Neural progenitor cell (in vitro differentiated cells): ENCODE measurements around the gene SMPD3. TPM values are rescaled to one million over a fixed set of nuclear protein-coding genes. Genes with fewer than 3 reads are reported as not detected.

Source experiments
- DNase-seq: peaks from one replicate; pipeline ENCODE4 v3.0.0-alpha.2; 2016; ENCODE audit warnings: low spot score
- H2AFZ ChIP-seq: fragments of 200-600 bp; sonication (generic); replicated peaks from 2 replicates; pipeline ENCODE4 v1.6.1; 2016; ENCODE audit warnings: antibody characterized with exemption
- H3F3A ChIP-seq: fragments of 200-600 bp; sonication (generic); 2 replicates; pipeline ENCODE4 v1.6.1; 2016; ENCODE audit warnings: antibody characterized with exemption, low read depth
- H3K27ac ChIP-seq: fragments of 200-600 bp; sonication (generic); 2 replicates; pipeline ENCODE4 v1.5.1; 2016; ENCODE audit warnings: mild to moderate bottlenecking
- H3K27me3 ChIP-seq: fragments of 200-600 bp; sonication (generic); 2 replicates; pipeline ENCODE4 v1.6.1; 2016; ENCODE audit warnings: mild to moderate bottlenecking, moderate library complexity
- H3K36me3 ChIP-seq: fragments of 200-600 bp; sonication (generic); 2 replicates; pipeline ENCODE4 v1.5.1; 2016
- H3K4me1 ChIP-seq: fragments of 200-600 bp; sonication (generic); 2 replicates; pipeline ENCODE4 v1.6.1; 2016; ENCODE audit warnings: mixed run types
- H3K4me2 ChIP-seq: fragments of 200-600 bp; sonication (generic); 2 replicates; pipeline ENCODE4 v1.6.1; 2016
- H3K4me3 ChIP-seq: fragments of 200-600 bp; sonication (generic); 2 replicates; pipeline ENCODE4 v1.5.1; 2016
- H3K79me2 ChIP-seq: fragments of 200-600 bp; sonication (generic); 2 replicates; pipeline ENCODE4 v1.6.1; 2016; ENCODE audit warnings: low read depth
- H3K9ac ChIP-seq: fragments of 200-600 bp; sonication (generic); 2 replicates; pipeline ENCODE4 v1.6.1; 2016
- H3K9me3 ChIP-seq: fragments of 200-600 bp; sonication (generic); 2 replicates; pipeline ENCODE4 v1.5.1; 2016; ENCODE audit warnings: low read depth
- H4K20me1 ChIP-seq: fragments of 200-600 bp; sonication (generic); 2 replicates; pipeline ENCODE4 v1.6.1; 2016; ENCODE audit warnings: low read depth
- H3K27ac Mint-ChIP-seq: 3 replicates; pipeline ENCODE4 v1.8.0; 2021; ENCODE audit warnings: mixed read lengths
- H3K27me3 Mint-ChIP-seq: 2 replicates; pipeline ENCODE4 v1.8.0; 2022; ENCODE audit warnings: low read depth, mild to moderate bottlenecking, inconsistent platforms, moderate library complexity, mixed read lengths; ENCODE audit not compliant: insufficient read depth
- H3K36me3 Mint-ChIP-seq: 3 replicates; pipeline ENCODE4 v1.8.0; 2021; ENCODE audit warnings: mixed read lengths
- H3K4me1 Mint-ChIP-seq: 3 replicates; pipeline ENCODE4 v1.8.0; 2021; ENCODE audit warnings: mixed read lengths
- H3K4me3 Mint-ChIP-seq: 3 replicates; pipeline ENCODE4 v1.8.0; 2021; ENCODE audit warnings: mild to moderate bottlenecking, moderate library complexity, mixed read lengths
- H3K9me3 Mint-ChIP-seq: 3 replicates; pipeline ENCODE4 v1.8.0; 2020; ENCODE audit warnings: mixed read lengths
- EZH2 ChIP-seq: fragments of 200-600 bp; sonication (generic); IDR thresholded peaks from 2 replicates; pipeline ENCODE4 v1.6.1; 2017; ENCODE audit warnings: antibody characterized with exemption, mild to moderate bottlenecking, moderate library complexity
- EZH2phosphoT487 ChIP-seq: fragments of 200-600 bp; sonication (generic); IDR thresholded peaks from 2 replicates; pipeline ENCODE4 v1.6.1; 2017; ENCODE audit warnings: antibody characterized with exemption
- total RNA-seq: library from RNA; depleted of rRNA; stranded (reverse); fragments of >200 nt; gene quantifications from 2 replicates; pipeline ENCODE4 v1.2.3, GENCODE V29; 2015; ENCODE audit warnings: low replicate concordance
- TF ChIP-seq, protein P1 (sequence below): fragments of 200-600 bp; sonication (generic); IDR thresholded peaks from 2 replicates; pipeline ENCODE4 v1.5.1; 2017; ENCODE audit warnings: antibody characterized with exemption, mild to moderate bottlenecking

The SMPD3 gene
- total RNA-seq, 1 donor from 2014 or later = not detected

DNA sequence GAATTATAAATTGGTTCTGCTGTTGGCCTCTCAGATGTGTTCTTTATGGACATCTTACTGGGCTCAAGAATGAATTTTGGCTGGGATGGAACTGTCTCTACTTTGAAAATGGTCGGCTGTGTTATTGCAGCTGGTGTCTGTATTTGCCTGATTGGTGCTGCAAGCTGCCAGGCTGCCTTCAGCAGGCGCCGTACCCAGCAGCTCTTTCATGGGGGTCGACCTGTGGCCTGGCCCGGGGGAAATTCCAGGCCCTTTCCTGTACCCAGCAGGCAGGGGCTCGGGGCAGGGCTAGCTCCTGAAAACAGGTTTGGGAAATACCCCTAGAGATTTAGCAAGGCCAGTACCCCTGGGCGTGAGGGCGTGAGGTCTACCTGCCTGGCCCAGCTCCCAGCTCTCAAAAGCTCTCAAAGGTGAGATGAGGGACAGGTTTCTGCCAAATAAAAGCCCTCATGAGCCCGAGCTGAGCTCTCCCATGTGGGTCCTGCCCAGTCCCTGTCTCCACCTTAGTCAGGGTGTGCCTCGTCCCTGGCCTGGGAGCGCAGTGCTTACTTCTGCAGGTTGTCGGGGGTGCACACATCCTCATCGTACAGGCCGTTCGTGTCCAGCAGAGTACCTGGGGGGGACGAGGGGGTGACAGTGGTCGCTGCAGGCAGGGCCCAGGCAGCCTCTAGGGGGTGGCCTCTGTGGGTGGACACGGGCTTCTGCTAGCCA, 85.2 kb downstream of the SMPD3 start:
- Mint-ChIP-seq H3K9me3 (no peaks in the 10 kb centered on the region), H3K27me3 (peaks cover 12% of the 10 kb centered on the region), H3K27ac (no peak overlapping the region), H3K4me1 (peaks cover 32% of the 10 kb centered on the region), H3K4me3 (no peak overlapping the region), H3K36me3 (peaks cover 4% of the 10 kb centered on the region)
- Histone ChIP-seq H4K20me1 (no peaks in the 10 kb centered on the region), H3K4me1 (peaks cover 20% of the 10 kb centered on the region), H3K36me3 (no peaks in the 10 kb centered on the region), H3K4me2 (no peak overlapping the region), H2AFZ (no peak overlapping the region), H3F3A (no peaks in the 10 kb centered on the region), H3K79me2 (no peaks in the 10 kb centered on the region), H3K9ac (no peak overlapping the region), H3K4me3 (no peak overlapping the region), H3K27me3 (no peaks in the 10 kb centered on the region), H3K27ac (no peak overlapping the region), H3K9me3 (no peaks in the 10 kb centered on the region)
- DNase-seq = no peak
- TF ChIP-seq, protein P1, sequence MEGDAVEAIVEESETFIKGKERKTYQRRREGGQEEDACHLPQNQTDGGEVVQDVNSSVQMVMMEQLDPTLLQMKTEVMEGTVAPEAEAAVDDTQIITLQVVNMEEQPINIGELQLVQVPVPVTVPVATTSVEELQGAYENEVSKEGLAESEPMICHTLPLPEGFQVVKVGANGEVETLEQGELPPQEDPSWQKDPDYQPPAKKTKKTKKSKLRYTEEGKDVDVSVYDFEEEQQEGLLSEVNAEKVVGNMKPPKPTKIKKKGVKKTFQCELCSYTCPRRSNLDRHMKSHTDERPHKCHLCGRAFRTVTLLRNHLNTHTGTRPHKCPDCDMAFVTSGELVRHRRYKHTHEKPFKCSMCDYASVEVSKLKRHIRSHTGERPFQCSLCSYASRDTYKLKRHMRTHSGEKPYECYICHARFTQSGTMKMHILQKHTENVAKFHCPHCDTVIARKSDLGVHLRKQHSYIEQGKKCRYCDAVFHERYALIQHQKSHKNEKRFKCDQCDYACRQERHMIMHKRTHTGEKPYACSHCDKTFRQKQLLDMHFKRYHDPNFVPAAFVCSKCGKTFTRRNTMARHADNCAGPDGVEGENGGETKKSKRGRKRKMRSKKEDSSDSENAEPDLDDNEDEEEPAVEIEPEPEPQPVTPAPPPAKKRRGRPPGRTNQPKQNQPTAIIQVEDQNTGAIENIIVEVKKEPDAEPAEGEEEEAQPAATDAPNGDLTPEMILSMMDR = no peak
- no peak for TF ChIP-seq EZH2
- no peak for TF ChIP-seq EZH2phosphoT487

DNA sequence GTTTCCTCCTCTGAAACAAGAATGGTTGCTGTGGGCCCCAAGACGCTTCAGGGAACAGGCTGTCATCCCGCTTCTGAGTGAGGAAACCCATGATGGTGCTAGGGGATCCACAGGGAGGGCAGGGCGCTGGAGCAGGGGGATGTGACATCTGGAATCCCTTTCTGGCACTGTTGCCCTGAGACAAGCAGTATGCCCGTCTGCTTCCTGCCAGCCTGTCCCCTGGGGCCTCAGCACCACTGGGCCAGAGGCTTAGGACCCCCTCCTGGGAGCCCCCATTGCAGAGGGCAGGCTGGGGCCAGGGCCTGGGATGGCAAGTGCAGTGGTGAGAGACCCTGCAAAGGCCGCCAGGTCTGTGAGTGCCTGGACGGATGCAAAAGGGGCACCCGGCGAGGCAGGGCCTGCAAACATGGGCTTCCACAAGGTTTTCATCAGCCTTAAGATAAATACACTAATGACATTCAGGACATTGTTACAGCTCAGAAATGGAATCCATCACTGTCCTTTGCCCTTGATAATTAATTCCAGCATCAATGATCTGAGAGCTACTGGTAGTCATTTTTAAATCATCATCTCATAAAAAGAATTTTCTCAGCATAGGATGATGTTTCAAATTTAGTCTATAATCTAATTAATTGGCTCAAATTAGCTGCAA, 85.9 kb downstream of the SMPD3 start:
- Mint-ChIP-seq H3K27ac (no peak overlapping the region), H3K27me3 (peaks cover 12% of the 10 kb centered on the region), H3K4me1 (peaks cover 25% of the 10 kb centered on the region), H3K9me3 (no peaks in the 10 kb centered on the region), H3K36me3 (peaks cover 4% of the 10 kb centered on the region), H3K4me3 (no peak overlapping the region)
- Histone ChIP-seq H3K9me3 (no peaks in the 10 kb centered on the region), H3F3A (no peaks in the 10 kb centered on the region), H3K36me3 (no peaks in the 10 kb centered on the region), H3K4me3 (no peak overlapping the region), H4K20me1 (no peaks in the 10 kb centered on the region), H3K9ac (no peak overlapping the region), H2AFZ (no peak overlapping the region), H3K79me2 (no peaks in the 10 kb centered on the region), H3K27me3 (no peaks in the 10 kb centered on the region), H3K27ac (no peak overlapping the region), H3K4me1 (peaks cover 15% of the 10 kb centered on the region), H3K4me2 (no peak overlapping the region)
- DNase-seq = no peak
- TF ChIP-seq EZH2 (no peak), EZH2phosphoT487 (no peak)
- TF ChIP-seq, protein P1 = no peak

DNA sequence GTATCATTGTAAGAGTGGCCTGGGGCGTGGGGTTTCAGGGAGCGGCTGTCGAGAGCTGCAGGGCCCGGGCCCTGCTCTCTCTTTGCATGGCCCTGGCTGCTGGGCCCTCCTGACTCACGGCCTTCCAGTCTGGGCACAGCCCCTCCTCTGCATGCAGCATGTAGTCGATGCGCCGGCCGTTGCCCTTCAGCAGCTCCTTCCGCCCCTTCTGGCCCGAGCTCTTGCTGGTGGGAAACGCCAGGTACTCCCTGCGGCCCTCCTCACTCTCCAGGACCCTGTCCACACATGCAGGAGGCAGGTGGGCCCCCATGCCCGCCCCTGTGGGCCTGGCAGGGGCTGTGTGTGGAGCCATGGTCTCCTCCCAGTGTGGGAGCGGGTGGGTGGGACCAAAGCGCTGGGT, 86.8 kb downstream of the SMPD3 start:
- DNase-seq = no peak
- H3K4me3 ChIP-seq = no peak overlapping the region
- H3K27ac ChIP-seq = no peak overlapping the region
- Mint-ChIP-seq H3K4me1 (peaks cover 21% of the 10 kb centered on the region), H3K36me3 (peaks cover 4% of the 10 kb centered on the region), H3K4me3 (no peak overlapping the region), H3K27me3 (peaks cover 12% of the 10 kb centered on the region), H3K27ac (no peak overlapping the region), H3K9me3 (no peaks in the 10 kb centered on the region)
- no peaks in the 10 kb centered on the region for H3K9me3 ChIP-seq
- peaks cover 12% of the 10 kb centered on the region for H3K4me1 ChIP-seq
- TF ChIP-seq EZH2 = no peak
- TF ChIP-seq, protein P1 = no peak
- no peak for TF ChIP-seq EZH2phosphoT487
- H3K4me2 ChIP-seq = no peak overlapping the region
- H3K79me2 ChIP-seq = no peaks in the 10 kb centered on the region
- H2AFZ ChIP-seq = no peak overlapping the region
- no peaks in the 10 kb centered on the region for H3K36me3 ChIP-seq
- H3F3A ChIP-seq = no peaks in the 10 kb centered on the region
- H4K20me1 ChIP-seq = no peaks in the 10 kb centered on the region
- H3K27me3 ChIP-seq = no peaks in the 10 kb centered on the region
- no peak overlapping the region for H3K9ac ChIP-seq
